MCF 10A (cell line): ENCODE measurements around the gene AGBL1. TPM values are rescaled to one million over a fixed set of nuclear protein-coding genes. Genes with fewer than 3 reads are reported as not detected.

Experiments
- BruUV-seq: library from RNA; stranded (reverse); fragments of 400-500 nt; replicated peaks from 2 replicates; lab custom pipeline; 2021; lab: Mats Ljungman, UMichigan
- CTCF ChIA-PET: fragments of 300-600 bp; sonication (Branson Sonifier 250); formaldehyde crosslinking; extraction: SDS; loops from one replicate; lab custom pipeline; 2021; ENCODE audit warnings: antibody characterized with exemption, inconsistent platforms; lab: Yijun Ruan, JAX
- POLR2A ChIA-PET: fragments of 300-600, 350-650 bp; sonication (Branson Sonifier 250); formaldehyde crosslinking; extraction: SDS; loops from one replicate; lab custom pipeline; 2020; ENCODE audit warnings: antibody characterized with exemption, inconsistent platforms; lab: Yijun Ruan, JAX
- DNase-seq: peaks from one replicate; pipeline ENCODE4 v3.0.0-alpha.2; 2018; ENCODE audit not compliant: unreplicated experiment
- H3K27ac Mint-ChIP-seq: one replicate; pipeline ENCODE4 v1.8.0; 2022; ENCODE audit warnings: mild to moderate bottlenecking, low read depth, mixed read lengths; ENCODE audit not compliant: unreplicated experiment
- H3K27me3 Mint-ChIP-seq: one replicate; pipeline ENCODE4 v1.8.0; 2022; ENCODE audit warnings: mixed read lengths; ENCODE audit not compliant: insufficient read depth, unreplicated experiment
- H3K36me3 Mint-ChIP-seq: one replicate; pipeline ENCODE4 v1.8.0; 2022; ENCODE audit warnings: mild to moderate bottlenecking, moderate library complexity, mixed read lengths; ENCODE audit not compliant: insufficient read depth, unreplicated experiment
- H3K4me1 Mint-ChIP-seq: one replicate; pipeline ENCODE4 v1.8.0; 2022; ENCODE audit warnings: mixed read lengths; ENCODE audit not compliant: insufficient read depth, unreplicated experiment
- H3K4me3 Mint-ChIP-seq: one replicate; pipeline ENCODE4 v1.8.0; 2022; ENCODE audit warnings: mild to moderate bottlenecking, moderate library complexity, mixed read lengths; ENCODE audit not compliant: unreplicated experiment
- H3K9me3 Mint-ChIP-seq: one replicate; pipeline ENCODE4 v1.8.0; 2022; ENCODE audit warnings: mixed read lengths; ENCODE audit not compliant: unreplicated experiment
- intact Hi-C: fragments of 100-400 bp; cut with micrococcal nuclease; formaldehyde crosslinking; loops from 2 replicates; pipeline ENCODE4 v1.14.1; 2022
- total RNA-seq: library from RNA; stranded (reverse); gene quantifications from 2 replicates; pipeline ENCODE4 v1.2.3, GENCODE V29; 2022
- TF ChIP-seq, protein P1 (sequence below): fragments of 200-600 bp; IDR thresholded peaks from one replicate; pipeline ENCODE4 v1.8.0; 2022; ENCODE audit warnings: antibody characterized with exemption, mild to moderate bottlenecking; ENCODE audit not compliant: unreplicated experiment

Gene AGBL1
- total RNA-seq, 1 experiment from 2014 or later, result not detected

DNA sequence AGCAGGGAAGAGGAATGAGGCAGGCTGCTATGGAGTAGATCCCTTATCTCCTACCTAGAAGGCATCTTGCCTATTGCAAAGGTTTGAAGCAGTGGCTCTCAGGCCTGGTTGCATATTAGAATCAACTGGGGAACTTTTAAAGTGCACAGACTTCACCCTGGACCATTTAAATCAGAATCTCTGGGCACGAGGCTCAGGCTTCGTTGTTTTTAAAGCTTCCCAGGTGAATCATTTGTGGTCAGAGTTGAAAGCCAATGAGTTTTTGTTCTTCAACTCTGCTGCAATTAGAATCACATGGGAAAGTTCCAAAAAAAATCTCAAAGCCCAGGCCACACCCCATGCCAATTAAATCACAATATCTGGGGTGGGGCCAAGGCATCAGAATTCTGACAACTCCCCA lies 773.1 kb downstream of the AGBL1 start:
- H3K36me3 Mint-ChIP-seq, result no peaks in the 10 kb centered on the region

DNA sequence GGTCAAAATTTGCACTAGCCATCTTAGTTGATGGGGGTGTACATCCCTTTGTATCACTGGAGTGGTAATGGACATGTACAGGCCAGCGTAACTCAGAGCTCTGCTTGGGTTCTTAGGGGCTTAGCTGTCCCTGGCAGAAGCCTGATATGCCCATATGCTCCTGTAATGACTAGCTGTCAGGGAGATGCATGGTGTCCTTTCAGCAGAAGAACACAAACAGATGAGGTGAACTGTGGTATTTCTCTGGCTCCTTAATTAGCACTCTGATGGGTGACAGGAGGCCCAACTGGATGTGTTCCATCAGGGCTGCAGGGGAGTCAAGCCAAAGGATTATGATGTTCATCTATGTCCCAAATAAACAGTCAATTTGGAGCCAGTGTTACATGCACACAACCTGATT lies 774.5 kb downstream of the AGBL1 start:
- no peaks in the 10 kb centered on the region for H3K36me3 Mint-ChIP-seq
- intact Hi-C loops, result no loop called here
- DNase-seq, result no peak
- H3K4me1 Mint-ChIP-seq, result peaks cover 6% of the 10 kb centered on the region
- no peaks in the 10 kb centered on the region for H3K27me3 Mint-ChIP-seq
- H3K9me3 Mint-ChIP-seq, result no peaks in the 10 kb centered on the region
- CTCF ChIA-PET, result interaction anchor here (0.6 kb wide), 1 partner anchor 226 kb away, joined by 3 read pairs; no protein-coding TSS in a partner anchor
- no peak overlapping the region for H3K4me3 Mint-ChIP-seq
- no peak overlapping the region for H3K27ac Mint-ChIP-seq
- BruUV-seq, result no TSS peak
- TF ChIP-seq, protein P1, sequence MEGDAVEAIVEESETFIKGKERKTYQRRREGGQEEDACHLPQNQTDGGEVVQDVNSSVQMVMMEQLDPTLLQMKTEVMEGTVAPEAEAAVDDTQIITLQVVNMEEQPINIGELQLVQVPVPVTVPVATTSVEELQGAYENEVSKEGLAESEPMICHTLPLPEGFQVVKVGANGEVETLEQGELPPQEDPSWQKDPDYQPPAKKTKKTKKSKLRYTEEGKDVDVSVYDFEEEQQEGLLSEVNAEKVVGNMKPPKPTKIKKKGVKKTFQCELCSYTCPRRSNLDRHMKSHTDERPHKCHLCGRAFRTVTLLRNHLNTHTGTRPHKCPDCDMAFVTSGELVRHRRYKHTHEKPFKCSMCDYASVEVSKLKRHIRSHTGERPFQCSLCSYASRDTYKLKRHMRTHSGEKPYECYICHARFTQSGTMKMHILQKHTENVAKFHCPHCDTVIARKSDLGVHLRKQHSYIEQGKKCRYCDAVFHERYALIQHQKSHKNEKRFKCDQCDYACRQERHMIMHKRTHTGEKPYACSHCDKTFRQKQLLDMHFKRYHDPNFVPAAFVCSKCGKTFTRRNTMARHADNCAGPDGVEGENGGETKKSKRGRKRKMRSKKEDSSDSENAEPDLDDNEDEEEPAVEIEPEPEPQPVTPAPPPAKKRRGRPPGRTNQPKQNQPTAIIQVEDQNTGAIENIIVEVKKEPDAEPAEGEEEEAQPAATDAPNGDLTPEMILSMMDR, result no peak
- POLR2A ChIA-PET, result interaction anchor here (0.7 kb wide), 1 partner anchor 192 kb away, joined by 3 read pairs; no protein-coding TSS in a partner anchor

More for the DNA sequence above, 773.1 kb downstream of the AGBL1 start:
- no TSS peak for BruUV-seq
- Mint-ChIP-seq H3K4me3 (no peak overlapping the region), H3K27ac (no peak overlapping the region), H3K4me1 (peaks cover 6% of the 10 kb centered on the region), H3K9me3 (no peaks in the 10 kb centered on the region), H3K27me3 (no peaks in the 10 kb centered on the region)
- CTCF ChIA-PET, result interaction anchor here (0.6 kb wide), 1 partner anchor 178 kb away, joined by 6 read pairs; no protein-coding TSS in a partner anchor
- DNase-seq, result no peak
- TF ChIP-seq, protein P1, result no peak
- intact Hi-C loops, result no loop called here
- POLR2A ChIA-PET, result no interaction called here

DNA sequence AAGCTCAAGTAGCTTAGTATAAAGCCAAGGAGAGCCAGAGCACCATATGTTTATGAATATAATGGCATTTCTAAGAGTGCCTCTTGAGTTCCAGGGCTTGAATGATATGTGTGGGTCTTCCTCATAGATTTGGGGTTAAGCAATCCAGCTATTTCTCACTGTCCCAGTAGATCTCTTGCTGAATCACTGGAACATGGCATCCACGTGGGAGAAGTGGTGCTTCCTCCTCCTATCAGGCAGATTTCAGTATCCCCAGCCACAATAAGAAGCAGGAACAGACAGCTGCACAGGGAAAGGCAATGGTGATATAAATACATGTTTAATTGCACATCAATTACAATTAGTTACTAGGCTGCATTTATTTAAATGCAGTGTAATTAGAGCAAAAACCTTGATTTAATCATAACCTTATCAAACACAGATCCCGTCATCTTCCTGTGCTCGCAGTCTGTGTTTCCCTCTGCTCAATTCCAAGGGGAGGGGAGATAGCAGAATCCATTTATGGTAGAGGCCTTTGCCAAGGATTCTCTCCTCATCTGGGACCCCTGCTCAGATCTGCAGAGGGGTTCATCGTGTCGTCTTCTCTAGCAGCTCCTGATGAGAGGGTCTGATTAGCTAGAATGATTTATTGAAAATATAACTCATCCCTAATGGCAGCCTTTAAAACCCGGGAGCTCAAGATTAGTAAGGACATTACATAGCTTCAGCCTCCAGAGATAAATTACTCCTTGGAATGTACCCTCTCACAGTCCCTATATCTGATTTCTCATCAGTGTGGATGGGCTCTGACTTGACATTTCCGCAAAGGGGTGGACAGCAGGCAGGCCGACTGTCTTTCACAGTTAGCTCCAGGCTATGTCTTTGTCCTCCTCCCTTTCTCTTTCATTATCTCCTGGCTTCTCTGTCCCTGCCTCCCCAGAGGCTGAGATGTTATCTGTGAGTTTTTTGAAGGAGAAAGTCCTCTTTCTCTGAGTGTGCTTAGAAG lies 775.9 kb downstream of the AGBL1 start:
- TF ChIP-seq, protein P1, result no peak
- no TSS peak for BruUV-seq
- Mint-ChIP-seq H3K36me3 (no peaks in the 10 kb centered on the region), H3K27ac (no peak overlapping the region), H3K4me3 (no peak overlapping the region), H3K27me3 (no peaks in the 10 kb centered on the region), H3K9me3 (no peaks in the 10 kb centered on the region), H3K4me1 (peaks cover 12% of the 10 kb centered on the region)
- ChIA-PET POLR2A (no interaction called here), CTCF (no interaction called here)
- DNase-seq, result no peak
- intact Hi-C loops, result no loop called here

DNA sequence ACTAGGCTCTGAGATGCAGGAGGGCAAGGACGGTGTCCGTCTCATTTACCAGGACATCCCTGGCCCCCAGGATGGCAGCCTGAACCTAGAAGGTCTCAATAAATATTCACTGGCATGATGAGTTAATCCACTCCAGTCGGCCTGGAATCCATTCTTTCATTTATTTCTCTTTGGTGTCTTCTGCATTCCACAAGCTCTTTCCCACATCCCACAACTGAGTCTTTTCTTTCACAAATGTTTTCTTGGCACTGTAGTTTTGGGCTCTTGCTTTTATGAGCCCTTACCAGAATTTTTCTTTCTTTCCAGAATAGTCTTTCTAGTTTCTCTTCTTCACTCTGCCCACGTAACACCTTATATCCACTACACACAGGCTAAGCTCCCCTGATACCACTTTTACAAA lies 778.0 kb downstream of the AGBL1 start:
- ChIA-PET POLR2A (no interaction called here), CTCF (no interaction called here)
- intact Hi-C loops, result no loop called here
- TF ChIP-seq, protein P1, result no peak
- H3K9me3 Mint-ChIP-seq, result no peaks in the 10 kb centered on the region
- no peaks in the 10 kb centered on the region for H3K27me3 Mint-ChIP-seq
- no peak for DNase-seq
- no peak overlapping the region for H3K4me3 Mint-ChIP-seq
- BruUV-seq, result no TSS peak
- H3K4me1 Mint-ChIP-seq, result peaks cover 8% of the 10 kb centered on the region
- H3K27ac Mint-ChIP-seq, result no peak overlapping the region
- H3K36me3 Mint-ChIP-seq, result no peaks in the 10 kb centered on the region
